ENCODE data around the gene ZKSCAN1.

DNA sequence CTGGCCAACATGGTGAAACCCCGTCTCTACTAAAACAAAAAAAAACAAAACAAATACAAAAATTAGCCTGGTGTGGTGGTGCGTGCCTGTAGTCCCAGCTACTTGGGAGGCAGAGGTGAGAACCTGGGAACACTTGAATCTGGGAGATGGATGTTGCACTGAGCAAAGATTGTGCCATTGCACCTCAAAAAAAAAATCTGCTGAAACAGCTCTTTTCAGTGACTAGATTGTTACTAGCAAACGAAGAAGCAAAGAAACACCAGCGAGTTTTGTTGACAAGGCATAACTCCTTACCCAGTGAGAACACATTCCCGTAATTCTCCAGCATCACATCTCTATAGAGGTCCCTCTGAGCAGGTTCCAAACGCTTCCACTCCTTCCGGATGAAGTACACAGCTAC is 59.4 kb downstream of the ZKSCAN1 start:
- TF ChIP-seq, protein P1, sequence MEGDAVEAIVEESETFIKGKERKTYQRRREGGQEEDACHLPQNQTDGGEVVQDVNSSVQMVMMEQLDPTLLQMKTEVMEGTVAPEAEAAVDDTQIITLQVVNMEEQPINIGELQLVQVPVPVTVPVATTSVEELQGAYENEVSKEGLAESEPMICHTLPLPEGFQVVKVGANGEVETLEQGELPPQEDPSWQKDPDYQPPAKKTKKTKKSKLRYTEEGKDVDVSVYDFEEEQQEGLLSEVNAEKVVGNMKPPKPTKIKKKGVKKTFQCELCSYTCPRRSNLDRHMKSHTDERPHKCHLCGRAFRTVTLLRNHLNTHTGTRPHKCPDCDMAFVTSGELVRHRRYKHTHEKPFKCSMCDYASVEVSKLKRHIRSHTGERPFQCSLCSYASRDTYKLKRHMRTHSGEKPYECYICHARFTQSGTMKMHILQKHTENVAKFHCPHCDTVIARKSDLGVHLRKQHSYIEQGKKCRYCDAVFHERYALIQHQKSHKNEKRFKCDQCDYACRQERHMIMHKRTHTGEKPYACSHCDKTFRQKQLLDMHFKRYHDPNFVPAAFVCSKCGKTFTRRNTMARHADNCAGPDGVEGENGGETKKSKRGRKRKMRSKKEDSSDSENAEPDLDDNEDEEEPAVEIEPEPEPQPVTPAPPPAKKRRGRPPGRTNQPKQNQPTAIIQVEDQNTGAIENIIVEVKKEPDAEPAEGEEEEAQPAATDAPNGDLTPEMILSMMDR (IDR thresholded peaks at IDR 0.05; ENCODE audit: insufficient read depth, low read length), result no peak
- TF ChIP-seq POLR2AphosphoS5 (IDR thresholded peaks at IDR 0.05; ENCODE audit: low read depth), result no peak
- no peak for TF ChIP-seq GABPA (IDR thresholded peaks at IDR 0.05; ENCODE audit: low read depth)
- TF ChIP-seq, protein P2, sequence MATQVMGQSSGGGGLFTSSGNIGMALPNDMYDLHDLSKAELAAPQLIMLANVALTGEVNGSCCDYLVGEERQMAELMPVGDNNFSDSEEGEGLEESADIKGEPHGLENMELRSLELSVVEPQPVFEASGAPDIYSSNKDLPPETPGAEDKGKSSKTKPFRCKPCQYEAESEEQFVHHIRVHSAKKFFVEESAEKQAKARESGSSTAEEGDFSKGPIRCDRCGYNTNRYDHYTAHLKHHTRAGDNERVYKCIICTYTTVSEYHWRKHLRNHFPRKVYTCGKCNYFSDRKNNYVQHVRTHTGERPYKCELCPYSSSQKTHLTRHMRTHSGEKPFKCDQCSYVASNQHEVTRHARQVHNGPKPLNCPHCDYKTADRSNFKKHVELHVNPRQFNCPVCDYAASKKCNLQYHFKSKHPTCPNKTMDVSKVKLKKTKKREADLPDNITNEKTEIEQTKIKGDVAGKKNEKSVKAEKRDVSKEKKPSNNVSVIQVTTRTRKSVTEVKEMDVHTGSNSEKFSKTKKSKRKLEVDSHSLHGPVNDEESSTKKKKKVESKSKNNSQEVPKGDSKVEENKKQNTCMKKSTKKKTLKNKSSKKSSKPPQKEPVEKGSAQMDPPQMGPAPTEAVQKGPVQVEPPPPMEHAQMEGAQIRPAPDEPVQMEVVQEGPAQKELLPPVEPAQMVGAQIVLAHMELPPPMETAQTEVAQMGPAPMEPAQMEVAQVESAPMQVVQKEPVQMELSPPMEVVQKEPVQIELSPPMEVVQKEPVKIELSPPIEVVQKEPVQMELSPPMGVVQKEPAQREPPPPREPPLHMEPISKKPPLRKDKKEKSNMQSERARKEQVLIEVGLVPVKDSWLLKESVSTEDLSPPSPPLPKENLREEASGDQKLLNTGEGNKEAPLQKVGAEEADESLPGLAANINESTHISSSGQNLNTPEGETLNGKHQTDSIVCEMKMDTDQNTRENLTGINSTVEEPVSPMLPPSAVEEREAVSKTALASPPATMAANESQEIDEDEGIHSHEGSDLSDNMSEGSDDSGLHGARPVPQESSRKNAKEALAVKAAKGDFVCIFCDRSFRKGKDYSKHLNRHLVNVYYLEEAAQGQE (IDR thresholded peaks at IDR 0.05; ENCODE audit: insufficient replicate concordance, low read depth), result no peak
